Muscle of arm (tissue), 12 donors: ENCODE results near the gene RBM19. TPM values are rescaled to one million over a fixed set of nuclear protein-coding genes. Genes with fewer than 3 reads are reported as not detected.

Source experiments
- DNase-seq: peaks from one replicate; pipeline ENCODE4 v3.0.0-alpha.2; 2013
- polyA plus RNA-seq, 12 donors: library from polyadenylated mRNA; unstranded; fragments of 120-200 nt; gene quantifications; one replicate each; pipeline ENCODE4 v1.2.1, GENCODE V29; 2013; ENCODE audit not compliant: insufficient read length in 12 of 12

Gene RBM19
- polyA plus RNA-seq, 12 donors = 12.2 to 23.3 (median 15.3) TPM; not detected in 1

- no peak for DNase-seq
Observed at GRCh38 chr12:113886721-113887120, 79.4 kb downstream of the RBM19 start.

- DNase-seq = no peak
Observed at GRCh38 chr12:113884392-113884791, 81.7 kb downstream of the RBM19 start.

GRCh38 chr12:113882690-113883089, 83.4 kb downstream of the RBM19 start:
- DNase-seq = no peak

GRCh38 chr12:113880988-113881962, 84.8 kb downstream of the RBM19 start:
- DNase-seq = no peak

GRCh38 chr12:113880326-113880725, 85.8 kb downstream of the RBM19 start:
- DNase-seq = no peak

GRCh38 chr12:113879658-113880057, 86.5 kb downstream of the RBM19 start:
- no peak for DNase-seq

GRCh38 chr12:113877607-113878006, 88.5 kb downstream of the RBM19 start:
- DNase-seq = no peak

GRCh38 chr12:113876160-113876559, 90.0 kb downstream of the RBM19 start:
- no peak for DNase-seq

- no peak for DNase-seq
Observed at GRCh38 chr12:113875691-113876090, 90.4 kb downstream of the RBM19 start.

GRCh38 chr12:113874999-113875561, 91.0 kb downstream of the RBM19 start:
- DNase-seq = no peak

GRCh38 chr12:113874326-113874725, 91.8 kb downstream of the RBM19 start:
- DNase-seq = no peak

GRCh38 chr12:113873740-113874139, 92.4 kb downstream of the RBM19 start:
- DNase-seq = no peak

- no peak for DNase-seq
Observed at GRCh38 chr12:113870890-113871289, 95.2 kb downstream of the RBM19 start.

- no peak for DNase-seq
Observed at GRCh38 chr12:113870035-113870434, 96.1 kb downstream of the RBM19 start.

- DNase-seq = no peak
Observed at GRCh38 chr12:113868365-113868764, 97.8 kb downstream of the RBM19 start.

- no peak for DNase-seq
Observed at GRCh38 chr12:113867258-113867657, 98.9 kb downstream of the RBM19 start.

GRCh38 chr12:113866496-113866895, 99.6 kb downstream of the RBM19 start:
- DNase-seq = no peak

- DNase-seq = no peak
Observed at GRCh38 chr12:113863455-113863845, 102.7 kb downstream of the RBM19 start.

- DNase-seq = no peak
Observed at GRCh38 chr12:113862590-113863454, 103.3 kb downstream of the RBM19 start.

GRCh38 chr12:113861708-113862312, 104.3 kb downstream of the RBM19 start:
- no peak for DNase-seq

- no peak for DNase-seq
Observed at GRCh38 chr12:113860950-113861349, 105.2 kb downstream of the RBM19 start.
